ENCODE data around the gene PSMG4. TPM values are rescaled to one million over a fixed set of nuclear protein-coding genes. Genes with fewer than 3 reads are reported as not detected.

PSMG4 gene
- total and polyA plus RNA-seq, 9 of the 15 experiments (the other 6 are each of a cell fraction or from before 2014, with no cell fraction given) = 12.9 to 185 (median 52.0) TPM

DNA sequence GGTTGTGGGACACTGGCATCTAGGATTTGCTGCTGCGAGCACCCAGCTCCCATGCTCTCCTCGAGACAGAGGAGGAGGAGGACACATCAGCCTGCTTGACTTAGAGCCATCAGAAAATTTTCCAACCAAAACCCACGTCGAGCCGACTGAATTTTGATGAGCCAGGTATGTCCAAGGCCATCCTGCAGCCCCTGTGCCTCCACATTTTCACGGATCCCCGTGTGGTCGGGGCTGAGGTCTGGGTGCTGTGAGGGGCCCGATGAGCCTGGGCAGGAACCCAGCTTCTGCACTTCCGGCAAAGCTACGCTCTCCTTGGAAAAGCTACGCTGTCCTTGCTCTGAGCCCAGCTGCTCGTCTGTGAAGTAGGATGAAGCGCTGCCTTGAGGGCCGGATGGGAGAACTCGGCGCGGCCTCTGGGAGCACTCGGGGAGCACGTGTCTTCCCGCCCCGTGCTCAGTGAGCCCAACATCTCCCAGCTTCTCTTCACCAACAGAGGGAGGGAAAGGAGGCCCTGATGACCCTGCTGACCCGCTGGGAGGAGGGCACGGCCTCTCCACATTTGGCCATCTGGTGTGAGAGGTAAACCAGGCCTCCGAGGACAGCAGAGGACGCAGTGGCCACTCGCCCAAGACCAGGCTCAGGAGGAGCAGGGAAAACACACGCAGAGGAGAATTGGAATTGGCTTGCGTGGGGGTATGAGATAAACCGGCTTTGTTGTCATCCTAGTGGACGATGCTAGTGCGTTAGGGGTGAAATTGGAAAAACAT lies 33.9 kb downstream of the PSMG4 start:
- Histone ChIP-seq H3K36me3 (ENCODE audit: control insufficient read depth, insufficient read depth, low read length) (no peaks in the 10 kb centered on the region), H4K20me1 (replicated peaks; ENCODE audit: control insufficient read depth, insufficient read depth, low read length) (peaks cover 13% of the 10 kb centered on the region; the same call in 1 of the 2 replicates), H2AFZ (ENCODE audit: low read depth, low read length) (no peak overlapping the region), H3K9me3 (replicated peaks; ENCODE audit: control insufficient read depth, insufficient read depth, low read depth, low read length) (no peaks in the 10 kb centered on the region), H3K4me1 (replicated peaks in 1 of 2; ENCODE audit: control insufficient read depth in 2 of 2, insufficient read depth in 2 of 2, low read length in 2 of 2) (peaks cover 42 to 48% of the 10 kb centered on the region in 2 experiments), H3K4me2 (ENCODE audit: insufficient read depth, low read length) (no peak overlapping the region; the same call in 1 of the 2 replicates), H3K9me1 (ENCODE audit: control insufficient read depth, insufficient read depth, low read length) (peaks cover 7% of the 10 kb centered on the region), H3K27ac (ENCODE audit: extremely low read depth, low read depth, low read length) (no peak overlapping the region), H3K4me3 (no peak overlapping the region), H3K79me2 (ENCODE audit: control insufficient read depth, insufficient read depth, low read length) (no peaks in the 10 kb centered on the region), H3K27me3 (ENCODE audit: control insufficient read depth in 2 of 2, insufficient read depth in 2 of 2, low read length in 2 of 2) (no peaks in the 10 kb centered on the region), H3K9ac (ENCODE audit: insufficient read depth in 1 of 2, low read depth in 2 of 2, low read length in 2 of 2) (peak overlapping the region in 1 of 2 experiments; percentile 38; a peak in 2 of 4 replicates)
- no peak for ATAC-seq
- no TSS peak for BruUV-seq (replicated peaks)
- ChIA-PET POLR2A (interaction anchor here (0.6 to 1.2 kb wide), 4 partner anchors 21 to 726 kb away, joined by 3 read pairs; no protein-coding TSS in a partner anchor), CTCF (ENCODE audit: low intra/inter-chr PET ratio) (interaction anchor here (0.5 to 1.8 kb wide), 2 partner anchors 13 to 16 kb away, joined by 3 to 5 read pairs; no protein-coding TSS in a partner anchor)
- 67% methylated on average over 23 of the region's 32 CpGs for WGBS (ENCODE audit: insufficient coverage, low coverage, missing lambda C conversion rate)
- in situ Hi-C loops (cut with MboI) (no loop called here), intact Hi-C loops (cut with micrococcal nuclease) (no loop called here)
- no peak for FAIRE-seq
- no peak for DNase-seq (ENCODE audit: extremely low read depth in 1 of 4, low spot score in 3 of 4)
- TF ChIP-seq, protein P1, sequence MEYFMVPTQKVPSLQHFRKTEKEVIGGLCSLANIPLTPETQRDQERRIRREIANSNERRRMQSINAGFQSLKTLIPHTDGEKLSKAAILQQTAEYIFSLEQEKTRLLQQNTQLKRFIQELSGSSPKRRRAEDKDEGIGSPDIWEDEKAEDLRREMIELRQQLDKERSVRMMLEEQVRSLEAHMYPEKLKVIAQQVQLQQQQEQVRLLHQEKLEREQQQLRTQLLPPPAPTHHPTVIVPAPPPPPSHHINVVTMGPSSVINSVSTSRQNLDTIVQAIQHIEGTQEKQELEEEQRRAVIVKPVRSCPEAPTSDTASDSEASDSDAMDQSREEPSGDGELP (CRISPR knock-in tag; IDR thresholded peaks at IDR 0.05; ENCODE audit: borderline replicate concordance) = 0 out of 2 replicates have a peak, but pooled peaks have one; percentile 12
- TF ChIP-seq, protein P2, sequence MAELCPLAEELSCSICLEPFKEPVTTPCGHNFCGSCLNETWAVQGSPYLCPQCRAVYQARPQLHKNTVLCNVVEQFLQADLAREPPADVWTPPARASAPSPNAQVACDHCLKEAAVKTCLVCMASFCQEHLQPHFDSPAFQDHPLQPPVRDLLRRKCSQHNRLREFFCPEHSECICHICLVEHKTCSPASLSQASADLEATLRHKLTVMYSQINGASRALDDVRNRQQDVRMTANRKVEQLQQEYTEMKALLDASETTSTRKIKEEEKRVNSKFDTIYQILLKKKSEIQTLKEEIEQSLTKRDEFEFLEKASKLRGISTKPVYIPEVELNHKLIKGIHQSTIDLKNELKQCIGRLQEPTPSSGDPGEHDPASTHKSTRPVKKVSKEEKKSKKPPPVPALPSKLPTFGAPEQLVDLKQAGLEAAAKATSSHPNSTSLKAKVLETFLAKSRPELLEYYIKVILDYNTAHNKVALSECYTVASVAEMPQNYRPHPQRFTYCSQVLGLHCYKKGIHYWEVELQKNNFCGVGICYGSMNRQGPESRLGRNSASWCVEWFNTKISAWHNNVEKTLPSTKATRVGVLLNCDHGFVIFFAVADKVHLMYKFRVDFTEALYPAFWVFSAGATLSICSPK (IDR thresholded peaks at IDR 0.05; ENCODE audit: borderline replicate concordance) = no peak
- TF ChIP-seq ATF2 (CRISPR knock-in tag; IDR thresholded peaks at IDR 0.05) (no peak), ZNF263 (CRISPR knock-in tag; IDR thresholded peaks at IDR 0.05; ENCODE audit: borderline replicate concordance) (peak; percentile 91), ZNF23 (CRISPR knock-in tag; IDR thresholded peaks at IDR 0.05) (no peak), FOXJ2 (tag; IDR thresholded peaks at IDR 0.05) (0 out of 2 replicates have a peak, but pooled peaks have one; percentile 13), NFE2L1 (tag; IDR thresholded peaks at IDR 0.05; ENCODE audit: borderline replicate concordance, low read depth) (no peak), TGIF2 (CRISPR knock-in tag; IDR thresholded peaks at IDR 0.05) (no peak)
- TF ChIP-seq, protein P3, sequence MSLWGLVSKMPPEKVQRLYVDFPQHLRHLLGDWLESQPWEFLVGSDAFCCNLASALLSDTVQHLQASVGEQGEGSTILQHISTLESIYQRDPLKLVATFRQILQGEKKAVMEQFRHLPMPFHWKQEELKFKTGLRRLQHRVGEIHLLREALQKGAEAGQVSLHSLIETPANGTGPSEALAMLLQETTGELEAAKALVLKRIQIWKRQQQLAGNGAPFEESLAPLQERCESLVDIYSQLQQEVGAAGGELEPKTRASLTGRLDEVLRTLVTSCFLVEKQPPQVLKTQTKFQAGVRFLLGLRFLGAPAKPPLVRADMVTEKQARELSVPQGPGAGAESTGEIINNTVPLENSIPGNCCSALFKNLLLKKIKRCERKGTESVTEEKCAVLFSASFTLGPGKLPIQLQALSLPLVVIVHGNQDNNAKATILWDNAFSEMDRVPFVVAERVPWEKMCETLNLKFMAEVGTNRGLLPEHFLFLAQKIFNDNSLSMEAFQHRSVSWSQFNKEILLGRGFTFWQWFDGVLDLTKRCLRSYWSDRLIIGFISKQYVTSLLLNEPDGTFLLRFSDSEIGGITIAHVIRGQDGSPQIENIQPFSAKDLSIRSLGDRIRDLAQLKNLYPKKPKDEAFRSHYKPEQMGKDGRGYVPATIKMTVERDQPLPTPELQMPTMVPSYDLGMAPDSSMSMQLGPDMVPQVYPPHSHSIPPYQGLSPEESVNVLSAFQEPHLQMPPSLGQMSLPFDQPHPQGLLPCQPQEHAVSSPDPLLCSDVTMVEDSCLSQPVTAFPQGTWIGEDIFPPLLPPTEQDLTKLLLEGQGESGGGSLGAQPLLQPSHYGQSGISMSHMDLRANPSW (CRISPR knock-in tag; IDR thresholded peaks at IDR 0.05) = no peak
- TF ChIP-seq, protein P4, sequence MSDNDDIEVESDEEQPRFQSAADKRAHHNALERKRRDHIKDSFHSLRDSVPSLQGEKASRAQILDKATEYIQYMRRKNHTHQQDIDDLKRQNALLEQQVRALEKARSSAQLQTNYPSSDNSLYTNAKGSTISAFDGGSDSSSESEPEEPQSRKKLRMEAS (CRISPR knock-in tag; IDR thresholded peaks at IDR 0.05) = peak; percentile 24; the same call in 1 of the 2 replicates
